SK-N-SH (cell line): ENCODE data around the gene ST8SIA3. TPM values are rescaled to one million over a fixed set of nuclear protein-coding genes. Genes with fewer than 3 reads are reported as not detected.

Source experiments
- CTCF ChIA-PET: fragments of 300-600, 350-600 bp; formaldehyde crosslinking; extraction: SDS; loops from one replicate; lab custom pipeline; 2021; lab: Yijun Ruan, JAX
- POLR2A ChIA-PET: fragments of 350-600 bp; sonication (Branson Sonifier 250); formaldehyde crosslinking; extraction: SDS; loops from one replicate; lab custom pipeline; 2020; ENCODE audit warnings: antibody characterized with exemption, inconsistent platforms; lab: Yijun Ruan, JAX
- DNase-seq: peaks from one replicate; pipeline ENCODE4 v3.0.0; 2012
- H2AFZ ChIP-seq: fragments of 200-600 bp; sonication (generic); 2 replicates; pipeline ENCODE4 v1.8.1; 2016; ENCODE audit warnings: antibody characterized with exemption, mild to moderate bottlenecking, low read depth
- H3F3A ChIP-seq: fragments of 200-600 bp; sonication (generic); replicated peaks from 2 replicates; pipeline ENCODE3; 2016; ENCODE audit warnings: antibody characterized with exemption, mild to moderate bottlenecking; ENCODE audit not compliant: insufficient read depth
- H3K27ac ChIP-seq, 2 experiments: fragments of 200-500 bp in 1 of 2; fragments of 200-600 bp in 1 of 2; sonication (Bioruptor generic) in 1 of 2; sonication (generic), shearing (Covaris generic) in 1 of 2; 2 replicates each; pipeline versions ENCODE4 v1.5.1 to v1.6.1; 2014 to 2016; ENCODE audit warnings: low read depth in 2 of 2, inconsistent platforms in 1 of 2, low read length in 1 of 2, mild to moderate bottlenecking in 1 of 2, mixed read lengths in 1 of 2
- H3K27me3 ChIP-seq: fragments of 200-600 bp; sonication (generic), shearing (Covaris generic); 2 replicates; pipeline ENCODE4 v1.6.1; 2016; ENCODE audit warnings: mixed run types; ENCODE audit not compliant: insufficient read depth
- H3K36me3 ChIP-seq, 2 experiments: fragments of 200-500 bp in 1 of 2; fragments of 200-600 bp in 1 of 2; sonication (Bioruptor generic) in 1 of 2; sonication (generic) in 1 of 2; replicated peaks in 1 of 2; 2 replicates each; pipeline versions ENCODE3 to v1.5.1; 2014 to 2016; ENCODE audit warnings: low read length in 1 of 2, mild to moderate bottlenecking in 1 of 2; ENCODE audit not compliant: insufficient read depth in 2 of 2, control insufficient read depth in 1 of 2
- H3K4me1 ChIP-seq, 2 experiments: fragments of 200-500 bp in 1 of 2; fragments of 200-600 bp in 1 of 2; sonication (Bioruptor generic) in 1 of 2; sonication (generic), shearing (Covaris generic) in 1 of 2; 2 replicates each; pipeline versions ENCODE4 v1.5.1 to v1.6.1; 2014 to 2016; ENCODE audit warnings: low read depth in 1 of 2, low read length in 1 of 2, mixed run types in 1 of 2; ENCODE audit not compliant: insufficient read depth in 2 of 2, control insufficient read depth in 1 of 2
- H3K4me2 ChIP-seq: fragments of 200-600 bp; sonication (generic), shearing (Covaris generic); 2 replicates; pipeline ENCODE4 v1.6.1; 2017; ENCODE audit warnings: mixed run types
- H3K4me3 ChIP-seq, 2 experiments: fragments of 200-500 bp in 1 of 2; fragments of 200-600 bp in 1 of 2; sonication (Bioruptor generic) in 1 of 2; sonication (generic), shearing (Covaris generic) in 1 of 2; 2 replicates each; pipeline versions ENCODE4 v1.5.1 to v1.8.1; 2014 to 2016; ENCODE audit warnings: low read depth in 2 of 2, inconsistent platforms in 1 of 2, low read length in 1 of 2, mild to moderate bottlenecking in 1 of 2, mixed read lengths in 1 of 2, moderate library complexity in 1 of 2
- H3K79me2 ChIP-seq: fragments of 200-600 bp; sonication (generic); 2 replicates; pipeline ENCODE4 v1.8.1; 2017; ENCODE audit warnings: mild to moderate bottlenecking; ENCODE audit not compliant: insufficient read depth
- H3K9ac ChIP-seq: fragments of 200-600 bp; sonication (generic); 2 replicates; pipeline ENCODE4 v1.6.1; 2017; ENCODE audit warnings: mixed run types
- H3K9me2 ChIP-seq: fragments of 200-600 bp; sonication (generic); 2 replicates; pipeline ENCODE4 v1.6.1; 2017; ENCODE audit warnings: mixed run types
- H3K9me3 ChIP-seq: fragments of 200-600 bp; sonication (generic); 2 replicates; pipeline ENCODE4 v1.6.1; 2017; ENCODE audit warnings: mixed run types, mild to moderate bottlenecking, moderate library complexity
- H4K20me1 ChIP-seq: fragments of 200-600 bp; sonication (generic); 2 replicates; pipeline ENCODE4 v1.6.1; 2017; ENCODE audit warnings: mild to moderate bottlenecking, mixed run types; ENCODE audit not compliant: insufficient read depth
- ELF1 ChIP-seq: IDR thresholded peaks from 2 replicates; pipeline ENCODE4 v1.4.0; 2012
- EP300 ChIP-seq, 2 experiments: IDR thresholded peaks; 2 replicates each; pipeline versions ENCODE4 v1.4.0 to v1.6.1; 2012; ENCODE audit warnings: borderline replicate concordance in 1 of 2, low read depth in 1 of 2, low read length in 1 of 2
- EZH2phosphoT487 ChIP-seq: fragments of 200-600 bp; sonication (generic); IDR thresholded peaks from 2 replicates; pipeline ENCODE4 v1.6.1; 2017; ENCODE audit warnings: low read depth, mixed run types, mild to moderate bottlenecking, antibody characterized with exemption, moderate library complexity, borderline replicate concordance
- FOSL2 ChIP-seq: IDR thresholded peaks from 2 replicates; pipeline ENCODE4 v1.4.0; 2012; ENCODE audit warnings: low read depth, mild to moderate bottlenecking, moderate library complexity, borderline replicate concordance
- FOXJ3 ChIP-seq: sonication (generic); formaldehyde crosslinking; IDR thresholded peaks from 2 replicates; pipeline ENCODE4 v1.5.1; 2020; ENCODE audit warnings: mild to moderate bottlenecking, missing genetic modification reagents
- GABPA ChIP-seq: IDR thresholded peaks from 2 replicates; pipeline ENCODE4 v1.4.0; 2012; ENCODE audit warnings: low read depth, mild to moderate bottlenecking
- IRF3 ChIP-seq: fragments of 150-350 bp; IDR thresholded peaks from 2 replicates; pipeline ENCODE4 v1.6.1; 2016; ENCODE audit warnings: mild to moderate bottlenecking, low read depth, low read length
- JUND ChIP-seq: IDR thresholded peaks from 2 replicates; pipeline ENCODE4 v1.4.0; 2012
- MAX ChIP-seq: IDR thresholded peaks from 2 replicates; pipeline ENCODE4 v1.4.0; 2012; ENCODE audit warnings: low read depth
- NFIC ChIP-seq: IDR thresholded peaks from 2 replicates; pipeline ENCODE4 v1.4.0; 2012; ENCODE audit warnings: borderline replicate concordance
- PBX3 ChIP-seq: IDR thresholded peaks from 2 replicates; pipeline ENCODE4; 2012
- POLR2AphosphoS5 ChIP-seq: IDR thresholded peaks from 2 replicates; pipeline ENCODE4 v1.6.1; 2012; ENCODE audit warnings: low read depth, low read length
- RFX5 ChIP-seq: IDR thresholded peaks from 2 replicates; pipeline ENCODE4 v1.6.1; 2012; ENCODE audit warnings: mild to moderate bottlenecking, improper control_type of control experiment, low read length
- RXRA ChIP-seq: IDR thresholded peaks from 2 replicates; pipeline ENCODE4 v1.4.0; 2012; ENCODE audit warnings: low read depth, mild to moderate bottlenecking, borderline replicate concordance
- SIN3A ChIP-seq: IDR thresholded peaks from 2 replicates; pipeline ENCODE4 v1.6.1; 2012; ENCODE audit warnings: low read depth, mild to moderate bottlenecking, low read length, moderate library complexity, borderline replicate concordance
- SMC3 ChIP-seq: IDR thresholded peaks from 2 replicates; pipeline ENCODE4 v1.6.1; 2012; ENCODE audit warnings: low read depth, low read length, improper control_type of control experiment
- TAF1 ChIP-seq: IDR thresholded peaks from 2 replicates; pipeline ENCODE4 v1.6.1; 2012; ENCODE audit warnings: low read depth, mild to moderate bottlenecking, low read length, moderate library complexity, borderline replicate concordance
- TEAD4 ChIP-seq: IDR thresholded peaks from 2 replicates; pipeline ENCODE4 v1.4.0; 2012; ENCODE audit warnings: mild to moderate bottlenecking, borderline replicate concordance; ENCODE audit not compliant: insufficient read depth
- USF1 ChIP-seq: IDR thresholded peaks from 2 replicates; pipeline ENCODE4 v1.4.0; 2012; ENCODE audit warnings: low read depth, borderline replicate concordance
- ZBTB33 ChIP-seq: IDR thresholded peaks from 2 replicates; pipeline ENCODE4 v1.4.0; 2012; ENCODE audit warnings: low read depth, borderline replicate concordance
- WGBS: methylation state at CpG from one replicate; pipeline ENCODE4 v1.1.6; 2017; ENCODE audit warnings: low lambda C conversion rate; 5-methylcytosine and 5-hydroxymethylcytosine counted together
- polyA plus RNA-seq, 3 experiments: library from polyadenylated mRNA; depleted of rRNA; stranded (reverse); fragments of >200 nt; gene quantifications; 2 replicates each; pipeline ENCODE4 v1.2.3, GENCODE V29; 2012

ST8SIA3 gene
- polyA plus RNA-seq, 1 of the 3 experiments (the other 2 are of a cell fraction): 0.05 TPM

- POLR2A ChIA-PET: no interaction called here
- Histone ChIP-seq H3K27ac (no peak overlapping the region), H3K9ac (no peak overlapping the region), H3K4me3 (no peak overlapping the region), H3K36me3 (peaks cover 0 to 4% of the 10 kb centered on the region in 2 experiments), H3K4me2 (no peak overlapping the region), H3K79me2 (no peaks in the 10 kb centered on the region), H4K20me1 (no peaks in the 10 kb centered on the region), H3K4me1 (no peaks in the 10 kb centered on the region), H2AFZ (no peak overlapping the region), H3K27me3 (no peaks in the 10 kb centered on the region), H3K9me2 (no peaks in the 10 kb centered on the region), H3F3A (no peaks in the 10 kb centered on the region), H3K9me3 (no peaks in the 10 kb centered on the region)
- no peak for TF ChIP-seq USF1
- no peak for TF ChIP-seq PBX3
- TF ChIP-seq RFX5: no peak
- TF ChIP-seq IRF3: no peak
- TF ChIP-seq ELF1: no peak
- TF ChIP-seq NFIC: no peak
- no peak for TF ChIP-seq EZH2phosphoT487
- no peak for TF ChIP-seq TEAD4
- no peak for TF ChIP-seq MAX
- no peak for TF ChIP-seq SIN3A
- no peak for TF ChIP-seq JUND
- no peak for TF ChIP-seq ZBTB33
- TF ChIP-seq EP300 (IDR thresholded peaks at IDR 0.05; ENCODE audit: borderline replicate concordance in 1 of 2, low read depth in 1 of 2, low read length in 1 of 2): no peak
- DNase-seq: no peak
- CTCF ChIA-PET: no interaction called here
These were observed 10.4 kb downstream of the ST8SIA3 start for GRCh38 chr18:57362714-57363113.

GRCh38 chr18:57364460-57364859 lies 12.1 kb downstream of the ST8SIA3 start:
- H4K20me1 ChIP-seq: no peaks in the 10 kb centered on the region
- H3F3A ChIP-seq: no peaks in the 10 kb centered on the region
- H3K27me3 ChIP-seq: no peaks in the 10 kb centered on the region
- H3K4me2 ChIP-seq: no peak overlapping the region
- no peak overlapping the region for H3K27ac ChIP-seq
- no peaks in the 10 kb centered on the region for H3K9me3 ChIP-seq
- no peak overlapping the region for H3K9ac ChIP-seq
- H3K9me2 ChIP-seq: no peaks in the 10 kb centered on the region
- no peaks in the 10 kb centered on the region for H3K36me3 ChIP-seq
- WGBS: 29% methylated on average over 2 of the region's 2 CpGs
- ChIA-PET POLR2A (no interaction called here), CTCF (no interaction called here)
- no peak for DNase-seq
- H3K4me1 ChIP-seq: no peaks in the 10 kb centered on the region
- H3K79me2 ChIP-seq: no peaks in the 10 kb centered on the region
- H2AFZ ChIP-seq: no peak overlapping the region
- H3K4me3 ChIP-seq: no peak overlapping the region
- TF ChIP-seq POLR2AphosphoS5: no peak
- no peak for TF ChIP-seq SIN3A
- TF ChIP-seq PBX3: no peak
- TF ChIP-seq RXRA: no peak
- no peak for TF ChIP-seq EZH2phosphoT487
- TF ChIP-seq TAF1: no peak
- no peak for TF ChIP-seq MAX
- no peak for TF ChIP-seq SMC3
- TF ChIP-seq USF1: no peak
- TF ChIP-seq FOXJ3 (CRISPR knock-in tag): no peak
- TF ChIP-seq NFIC: no peak
- TF ChIP-seq FOSL2: no peak
- no peak for TF ChIP-seq GABPA
